GM19238 (cell line): ENCODE data around the gene CASP8.
"Not testable (repeated sequence)": the region's sequence is repeated elsewhere in the genome, so short reads cannot be mapped to it uniquely, and the experiment has no call there.

Source experiments
- DNase-seq: peaks from one replicate; pipeline ENCODE4 v3.0.0; 2011; ENCODE audit warnings: low spot score; ENCODE audit not compliant: insufficient read length

Gene CASP8

GRCh38 chr2:201260302-201260800, at the start of gene CASP8:
Gene CASP8, plus strand, starts transcription at chr2:201260536. Its CDS starts 5,951 bp downstream, at chr2:201266487.
- DNase-seq, result peak; percentile 16

GRCh38 chr2:201215963-201216362, 44.4 kb upstream of the CASP8 start:
- DNase-seq, result no peak

- no peak for DNase-seq
Observed at GRCh38 chr2:201216918-201217317, 43.4 kb upstream of the CASP8 start.

- DNase-seq, result no peak
Observed at GRCh38 chr2:201218780-201219179, 41.6 kb upstream of the CASP8 start.

GRCh38 chr2:201219328-201220096, 40.8 kb upstream of the CASP8 start:
- DNase-seq, result no peak

- no peak for DNase-seq
Observed at GRCh38 chr2:201220102-201220570, 40.2 kb upstream of the CASP8 start.

- no peak for DNase-seq
Observed at GRCh38 chr2:201223089-201224073, 37.0 kb upstream of the CASP8 start.

- no peak for DNase-seq
Observed at GRCh38 chr2:201228271-201228911, 31.9 kb upstream of the CASP8 start.

GRCh38 chr2:201228912-201229290, 31.4 kb upstream of the CASP8 start:
- no peak for DNase-seq

GRCh38 chr2:201231781-201232466, 28.4 kb upstream of the CASP8 start:
- DNase-seq, result peak; percentile 72

- DNase-seq, result no peak
Observed at GRCh38 chr2:201232467-201232815, 27.9 kb upstream of the CASP8 start.

GRCh38 chr2:201233192-201233811, 27.0 kb upstream of the CASP8 start:
- DNase-seq, result peak; percentile 69

GRCh38 chr2:201233812-201234662, 26.3 kb upstream of the CASP8 start:
- DNase-seq, result no peak

GRCh38 chr2:201234663-201235135, 25.6 kb upstream of the CASP8 start:
- DNase-seq, result no peak

- DNase-seq, result no peak
Observed at GRCh38 chr2:201235860-201236811, 24.2 kb upstream of the CASP8 start.

- no peak for DNase-seq
Observed at GRCh38 chr2:201237486-201238123, 22.7 kb upstream of the CASP8 start.

GRCh38 chr2:201239167-201239935, 21.0 kb upstream of the CASP8 start:
- not testable (repeated sequence) for DNase-seq
